Endothelial cell (in vitro differentiated cells): Measurements from ENCODE around the gene NDC1. TPM values are rescaled to one million over a fixed set of nuclear protein-coding genes. Genes with fewer than 3 reads are reported as not detected.

Source experiments
- DNase-seq: peaks from one replicate; pipeline ENCODE4 v3.0.0; 2021; ENCODE audit warnings: low spot score
- H3K27ac Mint-ChIP-seq: one replicate; pipeline ENCODE4 v1.8.0; 2021; ENCODE audit warnings: mixed read lengths, inconsistent platforms; ENCODE audit not compliant: unreplicated experiment
- H3K27me3 Mint-ChIP-seq: one replicate; pipeline ENCODE4 v1.8.0; 2021; ENCODE audit warnings: mild to moderate bottlenecking, moderate library complexity, mixed read lengths, inconsistent platforms; ENCODE audit not compliant: unreplicated experiment
- H3K36me3 Mint-ChIP-seq: one replicate; pipeline ENCODE4 v1.8.0; 2021; ENCODE audit warnings: mild to moderate bottlenecking, low read depth, mixed read lengths, inconsistent platforms; ENCODE audit not compliant: unreplicated experiment
- H3K4me1 Mint-ChIP-seq: one replicate; pipeline ENCODE4 v1.8.0; 2021; ENCODE audit warnings: mild to moderate bottlenecking, mixed read lengths, inconsistent platforms; ENCODE audit not compliant: unreplicated experiment
- H3K4me3 Mint-ChIP-seq: one replicate; pipeline ENCODE4 v1.8.0; 2021; ENCODE audit warnings: mild to moderate bottlenecking, mixed read lengths, inconsistent platforms; ENCODE audit not compliant: unreplicated experiment
- H3K9me3 Mint-ChIP-seq: one replicate; pipeline ENCODE4 v1.8.0; 2021; ENCODE audit warnings: mixed read lengths, inconsistent platforms; ENCODE audit not compliant: unreplicated experiment
- CTCF ChIP-seq: fragments of 200-600 bp; sonication (generic); IDR thresholded peaks from one replicate; pipeline ENCODE4 v1.5.0; 2021; ENCODE audit warnings: antibody characterized with exemption; ENCODE audit not compliant: unreplicated experiment
- total RNA-seq: library from RNA; stranded (reverse); fragmentation: NEBNext Ultra II Directional; extraction: Animal tissue kit (Norgen Biotek cat#: 25700); gene quantifications from one replicate; pipeline ENCODE4 v1.2.1, GENCODE V29; 2021; ENCODE audit not compliant: unreplicated experiment

Gene NDC1
- total RNA-seq, 1 donor from 2014 or later: 13.3 TPM

GRCh38 chr1:53860967-53861411, 22.9 kb upstream of the NDC1 start:
- H3K4me3 Mint-ChIP-seq: no peak overlapping the region
- peak; percentile 74 for TF ChIP-seq CTCF
- H3K4me1 Mint-ChIP-seq: peaks cover 5% of the 10 kb centered on the region
- H3K27ac Mint-ChIP-seq: no peak overlapping the region
- DNase-seq: peak; percentile 53
- peaks cover 6% of the 10 kb centered on the region for H3K27me3 Mint-ChIP-seq
- no peaks in the 10 kb centered on the region for H3K9me3 Mint-ChIP-seq
- peaks cover 10% of the 10 kb centered on the region for H3K36me3 Mint-ChIP-seq

- Mint-ChIP-seq H3K27ac (no peak overlapping the region), H3K27me3 (peaks cover 2% of the 10 kb centered on the region), H3K36me3 (peaks cover 16% of the 10 kb centered on the region), H3K4me1 (peaks cover 11% of the 10 kb centered on the region), H3K9me3 (no peaks in the 10 kb centered on the region), H3K4me3 (no peak overlapping the region)
- no peak for DNase-seq
- TF ChIP-seq CTCF: no peak
Measured at GRCh38 chr1:53851571-53852285, 13.6 kb upstream of the NDC1 start.

- Mint-ChIP-seq H3K4me1 (peaks cover 11% of the 10 kb centered on the region), H3K4me3 (no peak overlapping the region), H3K9me3 (no peaks in the 10 kb centered on the region), H3K27ac (no peak overlapping the region), H3K36me3 (peaks cover 12% of the 10 kb centered on the region), H3K27me3 (no peaks in the 10 kb centered on the region)
- no peak for DNase-seq
- TF ChIP-seq CTCF: no peak
Measured at GRCh38 chr1:53850082-53850673, 12.1 kb upstream of the NDC1 start.

GRCh38 chr1:53847980-53848379, 9.9 kb upstream of the NDC1 start:
- H3K9me3 Mint-ChIP-seq: no peaks in the 10 kb centered on the region
- H3K4me3 Mint-ChIP-seq: no peak overlapping the region
- H3K36me3 Mint-ChIP-seq: peaks cover 12% of the 10 kb centered on the region
- TF ChIP-seq CTCF: no peak
- peaks cover 11% of the 10 kb centered on the region for H3K4me1 Mint-ChIP-seq
- H3K27ac Mint-ChIP-seq: no peak overlapping the region
- H3K27me3 Mint-ChIP-seq: no peaks in the 10 kb centered on the region
- DNase-seq: no peak

GRCh38 chr1:53842347-53842746, 4.3 kb upstream of the NDC1 start:
- no peak for DNase-seq
- Mint-ChIP-seq H3K36me3 (peaks cover 4% of the 10 kb centered on the region), H3K4me3 (no peak overlapping the region), H3K4me1 (peaks cover 4% of the 10 kb centered on the region), H3K27ac (no peak overlapping the region), H3K27me3 (peaks cover 2% of the 10 kb centered on the region), H3K9me3 (peaks cover 4% of the 10 kb centered on the region)
- no peak for TF ChIP-seq CTCF
